Stimulated activated naive CD8-positive, alpha-beta T cell treated with anti-CD3 and anti-CD28 coated beads, Interleukin-15, Interleukin-2, amounts not matched to agents 100 ng/mL and 50 ng/mL, for 24 hours (primary cell): ENCODE measurements around the gene NOSTRIN.
A peak's percentile ranks its signal among the peaks of the same experiment; 100 is the strongest.
"Not testable (repeated sequence)": the region's sequence is repeated elsewhere in the genome, so short reads cannot be mapped to it uniquely, and the experiment has no call there.

ENCODE experiments used
- H3K27ac Mint-ChIP-seq: one replicate; pipeline ENCODE4 v1.8.0; 2021; ENCODE audit warnings: mild to moderate bottlenecking, mixed read lengths
- H3K27me3 Mint-ChIP-seq: one replicate; pipeline ENCODE4 v1.8.0; 2021; ENCODE audit warnings: mixed read lengths
- H3K36me3 Mint-ChIP-seq: one replicate; pipeline ENCODE4 v1.8.0; 2021; ENCODE audit warnings: low read depth, mixed read lengths
- H3K4me1 Mint-ChIP-seq: one replicate; pipeline ENCODE4 v1.8.0; 2021; ENCODE audit warnings: low read depth, mixed read lengths
- H3K4me3 Mint-ChIP-seq: one replicate; pipeline ENCODE4 v1.8.0; 2021; ENCODE audit warnings: mild to moderate bottlenecking, mixed read lengths
- H3K9me3 Mint-ChIP-seq: one replicate; pipeline ENCODE4 v1.8.0; 2021; ENCODE audit warnings: mixed read lengths

NOSTRIN gene

DNA sequence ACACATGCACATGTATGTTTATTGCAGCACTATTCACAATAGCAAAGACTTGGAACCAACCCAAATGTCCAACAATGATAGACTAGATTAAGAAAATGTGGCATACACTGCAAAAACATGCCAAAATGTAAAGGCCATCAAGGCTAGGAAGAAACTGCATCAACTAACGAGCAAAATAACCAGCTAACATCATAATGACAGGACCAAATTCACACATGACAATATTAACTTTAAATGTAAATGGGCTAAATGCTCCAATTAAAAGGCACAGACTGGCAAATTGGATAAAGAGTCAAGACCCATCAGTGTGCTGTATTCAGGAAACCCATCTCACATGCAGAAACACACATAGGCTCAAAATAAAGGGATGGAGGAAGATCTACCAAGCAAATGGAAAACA, 64.7 kb downstream of the NOSTRIN start:
- not testable (repeated sequence) for H3K4me1 Mint-ChIP-seq, H3K27me3 Mint-ChIP-seq, H3K27ac Mint-ChIP-seq, H3K9me3 Mint-ChIP-seq, H3K4me3 Mint-ChIP-seq
- H3K36me3 Mint-ChIP-seq, result peaks cover 34% of the 10 kb centered on the region

DNA sequence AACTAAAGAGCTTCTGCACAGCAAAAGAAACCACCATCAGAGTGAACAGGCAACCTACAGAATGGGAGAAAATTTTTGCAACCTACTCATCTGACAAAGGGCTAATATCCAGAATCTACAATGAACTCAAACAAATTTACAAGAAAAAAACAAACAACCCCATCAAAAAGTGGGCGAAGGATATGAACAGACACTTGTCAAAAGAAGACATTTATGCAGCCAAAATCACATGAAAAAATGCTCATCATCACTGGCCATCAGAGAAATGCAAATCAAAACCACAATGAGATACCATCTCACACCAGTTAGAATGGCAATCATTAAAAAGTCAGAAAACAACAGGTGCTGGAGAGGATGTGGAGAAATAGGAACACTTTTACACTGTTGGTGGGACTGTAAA, 67.9 kb downstream of the NOSTRIN start:
- not testable (repeated sequence) for H3K27ac Mint-ChIP-seq

DNA sequence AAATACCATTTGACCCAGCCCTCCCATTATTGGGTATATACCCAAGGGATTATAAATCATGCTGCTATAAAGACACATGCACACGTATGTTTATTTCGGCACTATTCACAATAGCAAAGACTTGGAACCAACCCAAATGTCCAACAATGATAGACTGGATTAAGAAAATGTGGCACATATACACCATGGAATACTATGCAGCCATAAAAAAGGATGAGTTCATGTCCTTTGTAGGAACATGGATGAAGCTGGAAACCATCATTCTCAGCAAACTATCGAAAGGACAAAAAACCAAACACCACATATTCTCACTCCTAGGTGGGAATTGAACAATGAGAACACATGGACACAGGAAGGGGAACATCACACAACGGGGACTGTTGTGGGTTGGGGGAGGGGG, 68.4 kb downstream of the NOSTRIN start:
- not testable (repeated sequence) for H3K4me3 Mint-ChIP-seq, H3K9me3 Mint-ChIP-seq, H3K27me3 Mint-ChIP-seq, H3K4me1 Mint-ChIP-seq, H3K27ac Mint-ChIP-seq
- peaks cover 39% of the 10 kb centered on the region for H3K36me3 Mint-ChIP-seq

More for the DNA sequence above, 67.9 kb downstream of the NOSTRIN start:
- not testable (repeated sequence) for H3K4me1 Mint-ChIP-seq, H3K9me3 Mint-ChIP-seq, H3K4me3 Mint-ChIP-seq, H3K27me3 Mint-ChIP-seq
- peaks cover 38% of the 10 kb centered on the region for H3K36me3 Mint-ChIP-seq

DNA sequence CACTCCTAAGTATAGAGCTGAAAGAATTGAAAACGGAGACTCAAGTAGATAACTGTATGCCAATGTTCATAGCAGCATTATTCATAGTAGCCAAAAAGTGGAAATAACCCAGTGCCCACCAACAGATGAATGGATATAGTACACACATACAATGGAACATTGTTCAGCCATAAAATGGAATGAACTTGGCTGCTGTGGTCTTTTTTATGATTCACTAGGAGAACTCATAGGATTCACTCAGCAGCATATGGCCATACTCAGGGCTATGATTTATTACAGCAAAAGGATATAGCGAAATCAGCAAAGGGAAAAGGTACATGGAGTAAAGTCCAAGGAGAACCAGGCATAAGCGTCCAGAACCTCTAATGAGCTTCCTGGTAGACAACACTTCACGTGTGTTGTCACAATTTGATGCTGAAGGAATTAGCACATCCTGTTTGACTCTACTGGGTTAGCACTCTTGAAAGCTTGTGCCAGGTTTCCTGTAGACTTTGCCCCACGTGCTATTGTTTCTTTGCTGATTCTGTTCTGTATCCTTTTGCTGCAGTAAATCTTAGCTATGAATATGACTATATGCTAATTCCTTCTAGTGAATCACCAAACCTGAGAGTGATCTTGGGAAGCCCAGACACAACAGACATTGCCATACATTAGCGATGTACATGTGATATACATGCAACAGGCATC, 72.1 kb downstream of the NOSTRIN start:
- Mint-ChIP-seq H3K9me3 (no peaks in the 10 kb centered on the region), H3K36me3 (peaks cover 34% of the 10 kb centered on the region), H3K4me3 (no peak overlapping the region), H3K4me1 (no peaks in the 10 kb centered on the region), H3K27me3 (no peaks in the 10 kb centered on the region), H3K27ac (no peak overlapping the region)

DNA sequence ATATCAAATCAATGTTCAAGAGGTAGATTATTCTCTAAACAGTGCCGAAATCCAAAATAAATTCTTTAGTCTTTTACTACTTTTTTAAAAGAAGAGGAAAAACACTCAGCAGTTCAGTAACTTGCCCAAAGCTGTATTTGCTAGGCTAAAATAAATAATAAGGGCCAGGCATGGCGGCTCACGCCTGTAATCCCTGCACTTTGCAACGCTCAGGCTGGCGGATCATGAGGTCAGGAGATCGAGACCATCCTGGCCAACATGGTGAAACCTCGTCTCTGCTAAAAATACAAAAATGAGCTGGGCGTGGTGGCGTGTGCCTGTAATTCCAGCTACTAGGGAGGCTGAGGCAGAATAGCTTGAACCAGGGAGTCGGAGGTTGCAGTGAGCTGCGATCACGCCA, 79.7 kb downstream of the NOSTRIN start:
- H3K27ac Mint-ChIP-seq, H3K27me3 Mint-ChIP-seq, H3K9me3 Mint-ChIP-seq, H3K4me3 Mint-ChIP-seq: not testable (repeated sequence)
- Mint-ChIP-seq H3K36me3 (peaks cover 17% of the 10 kb centered on the region), H3K4me1 (peaks cover 13% of the 10 kb centered on the region)

DNA sequence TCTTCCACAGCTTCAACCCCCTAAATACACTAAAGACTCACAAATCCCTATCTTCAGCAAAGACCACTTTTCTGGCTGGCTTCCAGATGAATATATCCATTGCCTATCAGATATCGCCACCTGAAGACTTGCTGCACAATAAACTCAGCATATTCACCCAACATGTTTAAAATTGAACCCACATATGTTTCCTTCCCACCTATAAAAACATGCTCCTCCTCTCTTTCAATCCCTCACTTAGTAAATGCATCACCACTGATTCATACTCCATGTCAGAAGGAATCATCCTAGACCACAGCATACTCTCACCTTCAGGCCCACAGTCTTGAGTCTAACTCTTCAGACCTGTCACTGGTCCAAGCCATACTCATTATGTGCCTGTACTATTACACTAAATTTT, 82.5 kb downstream of the NOSTRIN start:
- H3K9me3 Mint-ChIP-seq, result no peaks in the 10 kb centered on the region
- H3K27me3 Mint-ChIP-seq, result no peaks in the 10 kb centered on the region
- H3K36me3 Mint-ChIP-seq, result peaks cover 24% of the 10 kb centered on the region
- H3K27ac Mint-ChIP-seq, result no peak overlapping the region
- H3K4me3 Mint-ChIP-seq, result no peak overlapping the region
- H3K4me1 Mint-ChIP-seq, result peaks cover 22% of the 10 kb centered on the region

DNA sequence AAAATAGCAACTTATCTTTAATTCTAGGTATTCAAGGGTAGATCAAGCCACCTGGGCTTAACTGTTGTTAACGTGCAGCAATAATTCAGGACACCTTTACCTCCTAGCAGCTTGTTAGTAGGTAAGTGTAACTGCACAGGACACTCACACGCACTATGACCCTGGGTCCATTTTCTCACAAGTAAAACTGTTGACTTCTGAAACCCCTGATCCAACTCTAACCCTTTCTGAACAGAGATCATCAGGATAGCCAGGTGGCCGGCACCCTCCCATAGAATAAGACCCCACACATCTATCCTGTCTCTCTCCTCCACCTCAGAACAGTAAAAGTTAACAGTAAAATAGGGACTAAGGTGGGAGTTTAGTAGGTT, 87.2 kb downstream of the NOSTRIN start:
- H3K4me3 Mint-ChIP-seq, result peak overlapping the region; percentile 99
- peaks cover 10% of the 10 kb centered on the region for H3K27me3 Mint-ChIP-seq
- H3K4me1 Mint-ChIP-seq, result peaks cover 25% of the 10 kb centered on the region
- peaks cover 17% of the 10 kb centered on the region for H3K36me3 Mint-ChIP-seq
- H3K9me3 Mint-ChIP-seq, result no peaks in the 10 kb centered on the region
- H3K27ac Mint-ChIP-seq, result peak overlapping the region; percentile 90

DNA sequence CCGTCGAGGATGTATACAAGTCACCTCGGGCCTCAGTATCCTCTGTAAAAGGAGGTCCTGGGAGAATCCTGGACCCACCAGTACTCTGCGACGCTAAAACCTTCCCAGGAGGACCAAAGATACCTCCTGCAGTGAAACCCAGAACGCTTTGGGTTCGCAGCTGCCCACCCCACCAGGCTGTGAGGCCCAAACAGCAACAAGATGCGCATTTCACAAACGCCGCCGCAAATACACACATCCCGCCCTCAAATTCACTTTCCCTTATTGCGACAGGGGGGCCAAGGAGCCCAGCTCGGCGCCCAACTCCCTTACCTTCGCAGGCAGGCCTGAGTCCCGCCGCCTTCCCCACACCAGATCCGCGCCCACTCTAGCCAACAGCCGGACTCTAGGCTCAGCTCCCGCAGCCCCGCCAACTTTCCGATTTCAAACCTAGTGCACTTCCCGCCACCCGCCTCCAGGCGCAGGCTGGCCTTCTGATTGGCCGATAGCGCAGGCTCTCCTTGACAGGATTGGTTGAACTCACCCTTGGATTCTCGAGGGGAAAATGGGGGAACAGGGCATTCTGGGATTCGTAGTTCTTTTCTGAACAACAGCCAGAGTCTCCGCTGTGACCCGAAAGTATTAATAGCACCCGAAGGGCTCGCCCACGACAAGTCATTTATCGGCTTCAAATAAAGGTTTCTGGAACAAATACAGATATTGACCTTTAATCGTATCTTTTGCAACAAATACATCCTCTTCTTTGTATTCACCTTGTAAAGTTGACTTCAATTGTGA, 87.8 kb downstream of the NOSTRIN start, which contains the start of gene SPC25:
Gene SPC25 (minus strand): TSS at position 425 of the 777 bp plus-strand sequence. CDS start 911 bp downstream, outside the sequence.
- Mint-ChIP-seq H3K9me3 (no peaks in the 10 kb centered on the region), H3K27ac (peak within 1 kb of the TSS; percentile 90), H3K36me3 (peaks cover 12% of the 10 kb centered on the region), H3K4me1 (peaks cover 21% of the 10 kb centered on the region), H3K4me3 (peak within 1 kb of the TSS; percentile 99), H3K27me3 (peaks cover 15% of the 10 kb centered on the region)

DNA sequence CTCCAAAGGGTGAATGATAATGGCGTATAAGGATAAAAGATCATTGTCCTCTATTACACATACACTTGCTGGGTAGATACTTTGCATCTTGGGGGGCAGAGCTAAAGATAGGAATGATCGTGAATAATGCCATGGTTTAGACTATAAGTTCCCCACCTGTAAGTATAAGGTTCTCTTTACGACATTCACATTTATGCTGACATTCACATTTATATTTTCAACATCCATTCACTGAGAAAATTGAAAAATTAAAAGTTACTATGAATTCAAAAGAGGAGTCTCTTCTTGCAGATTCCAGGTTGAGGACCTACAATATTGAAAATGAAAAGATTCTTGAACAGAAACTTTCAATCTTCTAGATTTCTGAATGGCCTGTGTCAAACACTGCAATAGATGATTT, 89.9 kb downstream of the NOSTRIN start:
- peaks cover 6% of the 10 kb centered on the region for H3K36me3 Mint-ChIP-seq
- peaks cover 17% of the 10 kb centered on the region for H3K4me1 Mint-ChIP-seq
- H3K27ac Mint-ChIP-seq, result no peak overlapping the region
- peaks cover 16% of the 10 kb centered on the region for H3K27me3 Mint-ChIP-seq
- H3K4me3 Mint-ChIP-seq, result no peak overlapping the region
- H3K9me3 Mint-ChIP-seq, result no peaks in the 10 kb centered on the region

DNA sequence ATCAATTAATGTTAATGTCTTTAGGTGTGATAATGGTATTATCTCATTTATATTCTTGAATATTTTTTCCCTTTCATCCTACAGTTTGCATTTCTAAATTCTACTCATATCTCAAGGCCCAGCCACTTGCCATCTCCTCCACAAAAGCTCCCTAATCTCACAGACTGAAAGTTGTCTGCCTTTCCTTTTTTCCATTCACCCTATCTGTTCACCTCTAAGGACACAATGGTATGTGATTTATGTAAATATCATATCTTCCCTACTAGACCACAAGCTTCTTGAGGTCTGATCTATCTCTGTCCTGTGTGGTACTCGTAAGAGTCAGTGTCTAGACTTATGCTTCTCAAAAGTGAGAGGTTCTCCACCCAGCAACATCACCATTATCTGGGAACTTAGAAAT, 91.7 kb downstream of the NOSTRIN start:
- Mint-ChIP-seq H3K9me3 (no peaks in the 10 kb centered on the region), H3K27me3 (peaks cover 17% of the 10 kb centered on the region), H3K36me3 (no peaks in the 10 kb centered on the region), H3K4me3 (no peak overlapping the region), H3K4me1 (peaks cover 16% of the 10 kb centered on the region), H3K27ac (no peak overlapping the region)

DNA sequence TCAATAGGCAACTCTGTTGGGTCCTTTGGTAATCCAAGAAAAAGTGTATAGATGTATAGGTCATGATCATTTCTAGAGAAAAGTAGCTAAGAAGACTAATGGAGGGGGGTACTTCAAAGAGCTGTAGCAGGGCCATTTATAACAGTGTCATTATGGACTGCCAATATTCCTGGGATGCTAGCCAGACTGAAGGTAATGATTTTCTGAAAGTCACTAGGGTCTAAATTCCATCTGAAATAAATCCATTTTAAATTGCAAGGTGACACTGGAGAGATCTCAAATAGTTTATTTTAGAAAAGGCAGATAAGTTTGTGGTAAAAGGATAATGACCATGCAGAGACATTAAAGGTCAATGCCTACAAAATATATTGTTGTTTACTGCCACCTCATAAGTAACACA, 92.3 kb downstream of the NOSTRIN start:
- Mint-ChIP-seq H3K36me3 (no peaks in the 10 kb centered on the region), H3K4me1 (peaks cover 10% of the 10 kb centered on the region), H3K27me3 (peaks cover 20% of the 10 kb centered on the region), H3K9me3 (no peaks in the 10 kb centered on the region), H3K27ac (no peak overlapping the region), H3K4me3 (no peak overlapping the region)

DNA sequence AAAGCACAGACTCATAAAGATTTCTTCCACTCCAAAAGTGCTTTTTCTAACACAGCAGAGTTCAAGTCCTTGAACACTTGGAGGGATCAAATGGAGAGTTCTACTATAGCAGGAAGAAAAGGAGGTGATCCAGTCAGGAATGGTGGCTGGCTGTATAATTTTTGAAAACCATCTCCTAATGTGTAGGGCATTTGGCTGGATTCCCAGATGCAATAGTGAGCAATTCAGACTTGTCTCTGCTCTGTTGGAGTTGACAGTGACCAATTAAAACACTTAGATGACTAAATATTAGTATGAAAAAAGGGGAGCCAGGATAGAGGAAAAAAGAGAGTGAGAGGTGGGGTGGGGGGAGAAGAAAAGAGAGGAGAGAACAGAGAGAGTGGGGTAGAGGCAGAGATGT, 93.3 kb downstream of the NOSTRIN start:
- Mint-ChIP-seq H3K4me3 (no peak overlapping the region), H3K27me3 (peaks cover 20% of the 10 kb centered on the region), H3K4me1 (peaks cover 1% of the 10 kb centered on the region), H3K36me3 (no peaks in the 10 kb centered on the region), H3K27ac (no peak overlapping the region), H3K9me3 (no peaks in the 10 kb centered on the region)

DNA sequence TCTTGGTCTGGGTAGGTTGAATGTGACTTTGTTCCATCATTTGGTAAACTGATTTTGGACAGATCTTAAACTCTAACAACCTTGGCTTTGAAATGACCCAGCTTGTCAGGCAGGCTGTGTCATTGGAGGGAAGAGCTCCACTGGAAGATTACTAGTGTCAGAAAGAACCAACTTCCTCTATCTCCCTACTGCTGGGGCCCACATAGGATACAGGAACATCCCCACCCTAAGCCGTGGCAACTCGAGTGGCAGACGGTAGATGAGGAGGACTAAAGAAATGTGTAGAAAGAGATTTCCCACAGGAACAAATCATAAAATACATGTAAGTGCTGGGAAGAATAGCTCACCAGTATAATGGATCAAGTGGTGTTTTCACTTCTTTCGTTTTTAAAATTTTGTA, 94.3 kb downstream of the NOSTRIN start:
- H3K27ac Mint-ChIP-seq, result no peak overlapping the region
- H3K27me3 Mint-ChIP-seq, result peaks cover 25% of the 10 kb centered on the region
- H3K4me1 Mint-ChIP-seq, result no peaks in the 10 kb centered on the region

DNA sequence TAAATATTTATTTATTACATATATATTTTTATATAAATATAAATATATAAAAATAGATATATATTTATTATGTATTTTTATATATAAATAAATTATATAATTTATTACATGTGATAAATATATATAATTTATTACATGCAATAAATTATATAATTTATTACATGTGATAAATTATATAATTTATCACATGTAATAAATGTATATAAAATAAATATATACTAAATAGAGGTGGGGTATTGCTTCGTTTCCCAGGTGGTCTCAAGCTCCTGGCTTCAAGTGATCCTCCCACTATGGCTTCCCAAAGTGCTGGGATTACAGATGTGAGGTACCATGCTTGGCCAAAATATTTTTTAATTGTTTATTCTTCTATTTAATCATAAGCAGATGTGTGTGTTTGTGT, 95.0 kb downstream of the NOSTRIN start:
- Mint-ChIP-seq H3K4me3 (no peak overlapping the region), H3K27ac (no peak overlapping the region), H3K27me3 (peaks cover 25% of the 10 kb centered on the region), H3K4me1 (no peaks in the 10 kb centered on the region), H3K36me3 (no peaks in the 10 kb centered on the region), H3K9me3 (no peaks in the 10 kb centered on the region)

More for the DNA sequence above, 94.3 kb downstream of the NOSTRIN start:
- Mint-ChIP-seq H3K4me3 (no peak overlapping the region), H3K36me3 (no peaks in the 10 kb centered on the region), H3K9me3 (no peaks in the 10 kb centered on the region)

DNA sequence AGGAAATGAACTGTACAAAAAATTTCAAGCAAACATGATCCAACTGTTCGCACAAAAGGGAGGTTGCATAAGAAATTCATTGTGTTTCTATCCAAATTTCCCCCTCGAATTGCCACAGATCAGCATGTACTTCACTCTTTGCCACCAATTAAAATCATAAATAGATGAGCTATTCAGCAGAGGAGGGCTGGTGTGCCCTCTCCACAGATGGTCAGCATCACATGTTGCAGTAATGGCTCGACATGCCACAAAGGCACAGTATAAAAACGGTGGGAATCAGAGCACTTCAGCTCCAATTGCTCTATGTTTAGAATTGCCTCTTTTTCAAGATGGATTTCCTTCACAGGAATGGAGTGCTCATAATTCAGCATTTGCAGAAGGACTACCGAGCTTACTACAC, 98.6 kb downstream of the NOSTRIN start, which contains the start of gene G6PC2:
Gene G6PC2 (plus strand): TSS at position 289 of the 400 bp plus-strand sequence. CDS start 41 bp downstream, at position 330.
- H3K27me3 Mint-ChIP-seq, result peaks cover 13% of the 10 kb centered on the region
- no peak within 1 kb of the TSS for H3K27ac Mint-ChIP-seq
- no peaks in the 10 kb centered on the region for H3K4me1 Mint-ChIP-seq
- no peaks in the 10 kb centered on the region for H3K36me3 Mint-ChIP-seq
- no peaks in the 10 kb centered on the region for H3K9me3 Mint-ChIP-seq
- H3K4me3 Mint-ChIP-seq, result no peak within 1 kb of the TSS
